ENCODE results near the gene RSRP1.
"Not testable (repeated sequence)": the region's sequence is repeated elsewhere in the genome, so short reads cannot be mapped to it uniquely, and the experiment has no call there.

DNA sequence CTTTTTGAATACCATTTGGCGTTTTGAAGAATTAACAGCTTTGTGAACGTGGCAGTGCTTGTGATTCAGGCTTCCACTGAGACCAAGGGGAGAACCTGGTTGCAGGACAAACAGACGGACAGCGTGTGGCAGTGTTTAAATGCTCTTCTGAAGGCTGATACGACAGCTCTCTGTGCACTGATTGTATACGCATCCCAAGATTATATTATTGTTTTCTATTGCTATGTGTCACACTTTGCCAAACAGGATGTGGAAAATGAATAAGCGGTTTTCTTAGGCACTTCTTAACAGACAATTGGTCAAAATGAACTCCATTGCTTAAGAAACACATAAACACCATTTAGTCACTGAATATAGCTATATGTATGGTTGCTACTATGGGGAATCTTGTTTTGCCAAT, 12.6 kb upstream of the RSRP1 start:
- TF ChIP-seq ZNF274 (IDR thresholded peaks at IDR 0.05; ENCODE audit: low read depth, low read length); SUZ12 (IDR thresholded peaks at IDR 0.05; ENCODE audit: extremely low read depth, insufficient read depth, insufficient read length); YY1 (IDR thresholded peaks at IDR 0.05; ENCODE audit: insufficient read depth, insufficient read length): not testable (repeated sequence)
